Hepatocyte (in vitro differentiated cells): ENCODE results near the gene MLIP.

Experiments used
- EZH2 ChIP-seq: fragments of 200-600 bp; sonication (generic); IDR thresholded peaks from 2 replicates; pipeline ENCODE4 v1.6.1; 2016; ENCODE audit warnings: antibody characterized with exemption, mild to moderate bottlenecking, borderline replicate concordance
- TF ChIP-seq, protein P1 (sequence below): fragments of 200-600 bp; sonication (generic); IDR thresholded peaks from 2 replicates; pipeline ENCODE4 v1.5.1; 2016; ENCODE audit warnings: antibody characterized with exemption, mild to moderate bottlenecking; ENCODE audit not compliant: poor library complexity

DNA sequence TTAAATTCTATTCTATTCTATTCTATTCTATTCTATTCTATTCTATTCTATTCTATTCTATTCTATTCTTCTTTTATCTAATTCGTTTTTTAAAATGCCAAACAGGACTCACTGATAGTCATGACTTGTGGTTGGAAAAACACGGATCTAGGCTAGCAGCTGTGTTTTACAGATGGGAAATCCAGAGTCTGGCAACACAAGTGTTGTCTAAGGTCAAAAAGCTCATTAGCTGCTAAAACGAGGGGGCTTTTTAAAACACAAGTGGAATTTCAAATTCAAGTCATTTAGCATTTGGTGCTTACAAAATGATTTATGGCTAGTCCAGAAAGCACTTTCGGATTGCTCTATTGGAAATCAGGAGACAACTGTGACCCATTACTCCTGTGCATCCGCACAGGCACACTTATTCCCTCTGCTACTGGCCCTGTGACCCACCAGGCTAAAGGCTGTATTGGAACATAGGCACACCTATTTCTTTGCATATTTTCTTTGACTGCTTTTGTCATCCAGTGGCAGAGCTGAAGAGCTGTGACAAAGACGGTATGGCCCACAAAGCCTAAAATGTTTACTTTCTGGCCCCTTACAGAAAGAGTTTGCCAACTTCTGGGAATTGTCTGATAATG, 17.8 kb upstream of the MLIP start:
- TF ChIP-seq, protein P1, sequence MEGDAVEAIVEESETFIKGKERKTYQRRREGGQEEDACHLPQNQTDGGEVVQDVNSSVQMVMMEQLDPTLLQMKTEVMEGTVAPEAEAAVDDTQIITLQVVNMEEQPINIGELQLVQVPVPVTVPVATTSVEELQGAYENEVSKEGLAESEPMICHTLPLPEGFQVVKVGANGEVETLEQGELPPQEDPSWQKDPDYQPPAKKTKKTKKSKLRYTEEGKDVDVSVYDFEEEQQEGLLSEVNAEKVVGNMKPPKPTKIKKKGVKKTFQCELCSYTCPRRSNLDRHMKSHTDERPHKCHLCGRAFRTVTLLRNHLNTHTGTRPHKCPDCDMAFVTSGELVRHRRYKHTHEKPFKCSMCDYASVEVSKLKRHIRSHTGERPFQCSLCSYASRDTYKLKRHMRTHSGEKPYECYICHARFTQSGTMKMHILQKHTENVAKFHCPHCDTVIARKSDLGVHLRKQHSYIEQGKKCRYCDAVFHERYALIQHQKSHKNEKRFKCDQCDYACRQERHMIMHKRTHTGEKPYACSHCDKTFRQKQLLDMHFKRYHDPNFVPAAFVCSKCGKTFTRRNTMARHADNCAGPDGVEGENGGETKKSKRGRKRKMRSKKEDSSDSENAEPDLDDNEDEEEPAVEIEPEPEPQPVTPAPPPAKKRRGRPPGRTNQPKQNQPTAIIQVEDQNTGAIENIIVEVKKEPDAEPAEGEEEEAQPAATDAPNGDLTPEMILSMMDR, result no peak
- no peak for TF ChIP-seq EZH2
